Lung (tissue), 12 donors: ENCODE data around the gene SPECC1L. TPM values are rescaled to one million over a fixed set of nuclear protein-coding genes. Genes with fewer than 3 reads are reported as not detected.

Experiments used
- ATAC-seq: fragments of 200-7000 bp; cut with Tn5 transposase; one replicate; pipeline ENCODE4 v1.9.1; 2020; ENCODE audit warnings: moderate number of reproducible peaks; ENCODE audit not compliant: insufficient read depth, low FRiP score
- DNase-seq, 3 donors: peaks; one replicate each; pipeline ENCODE4 v3.0.0-alpha.2; 2013 to 2017
- H3K27ac ChIP-seq, 2 donors: one replicate each; pipeline ENCODE4 v1.5.1; 2013; ENCODE audit warnings: mild to moderate bottlenecking in 2 of 2, moderate library complexity in 2 of 2, control low read depth in 1 of 2, inconsistent platforms in 1 of 2, low read depth in 1 of 2, low read length in 1 of 2
- H3K27me3 ChIP-seq, 3 donors: one replicate each; pipeline ENCODE4 v1.5.1; 2013; ENCODE audit warnings: low read length in 2 of 3; ENCODE audit not compliant: control insufficient read depth in 3 of 3, insufficient read depth in 3 of 3
- H3K36me3 ChIP-seq, 4 donors: one replicate each; pipeline ENCODE4 v1.5.1; 2013; ENCODE audit warnings: low read length in 4 of 4, mild to moderate bottlenecking in 1 of 4, moderate library complexity in 1 of 4; ENCODE audit not compliant: control insufficient read depth in 4 of 4, insufficient read depth in 4 of 4
- H3K4me1 ChIP-seq, 5 donors: one replicate each; pipeline ENCODE4 v1.5.1; 2013; ENCODE audit warnings: low read length in 5 of 5, mild to moderate bottlenecking in 2 of 5, moderate library complexity in 1 of 5; ENCODE audit not compliant: control insufficient read depth in 5 of 5, insufficient read depth in 5 of 5
- H3K4me3 ChIP-seq: one replicate; pipeline ENCODE4 v1.5.1; 2013; ENCODE audit warnings: mild to moderate bottlenecking, control low read depth, moderate library complexity
- H3K9ac ChIP-seq, 2 donors: one replicate each; pipeline ENCODE4 v1.5.1; 2013; ENCODE audit warnings: low read length in 2 of 2, control low read depth in 1 of 2; ENCODE audit not compliant: insufficient read depth in 1 of 2
- H3K9me3 ChIP-seq, 4 donors: one replicate each; pipeline ENCODE4 v1.5.1; 2013; ENCODE audit warnings: low read length in 3 of 4, mild to moderate bottlenecking in 1 of 4, moderate library complexity in 1 of 4; ENCODE audit not compliant: control insufficient read depth in 4 of 4, insufficient read depth in 3 of 4
- WGBS, 2 donors: extraction: QIAGEN DNeasy Blood & Tissue Kit; methylation state at CpG; one replicate each; pipeline ENCODE4 v1.1.7; 2013; 5-methylcytosine and 5-hydroxymethylcytosine counted together
- polyA plus RNA-seq, 2 donors: library from polyadenylated mRNA; stranded (reverse); fragments of 200-250 nt; gene quantifications; one replicate each; pipeline ENCODE4 v1.2.1, GENCODE V29; 2013
- total RNA-seq, 2 donors: library from RNA; depleted of rRNA in 1 of 2; stranded (reverse); fragments of >200 nt in 1 of 2; gene quantifications; one replicate each; pipeline ENCODE4 v1.2.1, GENCODE V29; 2014 to 2021
- TF ChIP-seq, protein P1 (sequence below): IDR thresholded peaks from 2 replicates; pipeline ENCODE4 v1.5.1; 2012; ENCODE audit warnings: mild to moderate bottlenecking; ENCODE audit errors: control extremely low read depth, extremely low read depth
- donor health status: control.
- donor health status: control.
- donor health status: Bipolar disorder and iron deficiency.
- donor health status: healthy.
- donor health status: DM: yes; HTN: yes; CAD: no.

The SPECC1L gene
- total and polyA plus RNA-seq, 4 donors = 10.4 to 83.9 (median 37.8) TPM

DNA sequence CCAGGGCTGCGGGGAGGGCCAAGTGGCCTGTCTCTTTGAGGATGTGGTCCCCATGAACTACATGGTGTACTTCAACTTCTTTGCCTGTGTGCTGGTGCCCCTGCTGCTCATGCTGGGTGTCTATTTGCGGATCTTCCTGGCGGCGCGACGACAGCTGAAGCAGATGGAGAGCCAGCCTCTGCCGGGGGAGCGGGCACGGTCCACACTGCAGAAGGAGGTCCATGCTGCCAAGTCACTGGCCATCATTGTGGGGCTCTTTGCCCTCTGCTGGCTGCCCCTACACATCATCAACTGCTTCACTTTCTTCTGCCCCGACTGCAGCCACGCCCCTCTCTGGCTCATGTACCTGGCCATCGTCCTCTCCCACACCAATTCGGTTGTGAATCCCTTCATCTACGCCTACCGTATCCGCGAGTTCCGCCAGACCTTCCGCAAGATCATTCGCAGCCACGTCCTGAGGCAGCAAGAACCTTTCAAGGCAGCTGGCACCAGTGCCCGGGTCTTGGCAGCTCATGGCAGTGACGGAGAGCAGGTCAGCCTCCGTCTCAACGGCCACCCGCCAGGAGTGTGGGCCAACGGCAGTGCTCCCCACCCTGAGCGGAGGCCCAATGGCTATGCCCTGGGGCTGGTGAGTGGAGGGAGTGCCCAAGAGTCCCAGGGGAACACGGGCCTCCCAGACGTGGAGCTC lies 170.2 kb downstream of the SPECC1L start:
- Histone ChIP-seq H3K27ac (peak overlapping the region in 1 of 2 donors; percentile 24), H3K9ac (no peak overlapping the region)

DNA sequence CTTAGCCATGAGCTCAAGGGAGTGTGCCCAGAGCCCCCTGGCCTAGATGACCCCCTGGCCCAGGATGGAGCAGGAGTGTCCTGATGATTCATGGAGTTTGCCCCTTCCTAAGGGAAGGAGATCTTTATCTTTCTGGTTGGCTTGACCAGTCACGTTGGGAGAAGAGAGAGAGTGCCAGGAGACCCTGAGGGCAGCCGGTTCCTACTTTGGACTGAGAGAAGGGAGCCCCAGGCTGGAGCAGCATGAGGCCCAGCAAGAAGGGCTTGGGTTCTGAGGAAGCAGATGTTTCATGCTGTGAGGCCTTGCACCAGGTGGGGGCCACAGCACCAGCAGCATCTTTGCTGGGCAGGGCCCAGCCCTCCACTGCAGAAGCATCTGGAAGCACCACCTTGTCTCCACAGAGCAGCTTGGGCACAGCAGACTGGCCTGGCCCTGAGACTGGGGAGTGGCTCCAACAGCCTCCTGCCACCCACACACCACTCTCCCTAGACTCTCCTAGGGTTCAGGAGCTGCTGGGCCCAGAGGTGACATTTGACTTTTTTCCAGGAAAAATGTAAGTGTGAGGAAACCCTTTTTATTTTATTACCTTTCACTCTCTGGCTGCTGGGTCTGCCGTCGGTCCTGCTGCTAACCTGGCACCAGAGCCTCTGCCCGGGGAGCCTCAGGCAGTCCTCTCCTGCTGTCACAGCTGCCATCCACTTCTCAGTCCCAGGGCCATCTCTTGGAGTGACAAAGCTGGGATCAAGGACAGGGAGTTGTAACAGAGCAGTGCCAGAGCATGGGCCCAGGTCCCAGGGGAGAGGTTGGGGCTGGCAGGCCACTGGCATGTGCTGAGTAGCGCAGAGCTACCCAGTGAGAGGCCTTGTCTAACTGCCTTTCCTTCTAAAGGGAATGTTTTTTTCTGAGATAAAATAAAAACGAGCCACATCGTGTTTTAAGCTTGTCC lies 171.0 kb downstream of the SPECC1L start:
- Histone ChIP-seq H3K4me1 (peaks cover 0 to 8% (median 0%) of the 10 kb centered on the region in 5 donors), H3K36me3 (peaks cover 0 to 16% (median under 1%) of the 10 kb centered on the region in 4 donors), H3K27ac (peak overlapping the region in 1 of 2 donors; percentile 24), H3K9me3 (no peaks in the 10 kb centered on the region), H3K4me3 (no peak overlapping the region), H3K27me3 (no peaks in the 10 kb centered on the region), H3K9ac (no peak overlapping the region)
- TF ChIP-seq, protein P1, sequence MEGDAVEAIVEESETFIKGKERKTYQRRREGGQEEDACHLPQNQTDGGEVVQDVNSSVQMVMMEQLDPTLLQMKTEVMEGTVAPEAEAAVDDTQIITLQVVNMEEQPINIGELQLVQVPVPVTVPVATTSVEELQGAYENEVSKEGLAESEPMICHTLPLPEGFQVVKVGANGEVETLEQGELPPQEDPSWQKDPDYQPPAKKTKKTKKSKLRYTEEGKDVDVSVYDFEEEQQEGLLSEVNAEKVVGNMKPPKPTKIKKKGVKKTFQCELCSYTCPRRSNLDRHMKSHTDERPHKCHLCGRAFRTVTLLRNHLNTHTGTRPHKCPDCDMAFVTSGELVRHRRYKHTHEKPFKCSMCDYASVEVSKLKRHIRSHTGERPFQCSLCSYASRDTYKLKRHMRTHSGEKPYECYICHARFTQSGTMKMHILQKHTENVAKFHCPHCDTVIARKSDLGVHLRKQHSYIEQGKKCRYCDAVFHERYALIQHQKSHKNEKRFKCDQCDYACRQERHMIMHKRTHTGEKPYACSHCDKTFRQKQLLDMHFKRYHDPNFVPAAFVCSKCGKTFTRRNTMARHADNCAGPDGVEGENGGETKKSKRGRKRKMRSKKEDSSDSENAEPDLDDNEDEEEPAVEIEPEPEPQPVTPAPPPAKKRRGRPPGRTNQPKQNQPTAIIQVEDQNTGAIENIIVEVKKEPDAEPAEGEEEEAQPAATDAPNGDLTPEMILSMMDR = no peak
- DNase-seq = no peak
- ATAC-seq = no peak
- 81 to 86% methylated on average over 8 of the region's 8 CpGs for WGBS, 2 donors

More for the DNA sequence above, 170.2 kb downstream of the SPECC1L start:
- Histone ChIP-seq H3K4me1 (peaks cover 0 to 10% (median 2%) of the 10 kb centered on the region in 5 donors), H3K4me3 (no peak overlapping the region), H3K27me3 (no peaks in the 10 kb centered on the region), H3K9me3 (no peaks in the 10 kb centered on the region), H3K36me3 (peaks cover 0 to 16% (median under 1%) of the 10 kb centered on the region in 4 donors)
- DNase-seq (no peak), ATAC-seq (no peak)
- TF ChIP-seq, protein P1 = no peak
- WGBS, 2 donors = 92 to 93% methylated on average over 30 of the region's 30 CpGs

DNA sequence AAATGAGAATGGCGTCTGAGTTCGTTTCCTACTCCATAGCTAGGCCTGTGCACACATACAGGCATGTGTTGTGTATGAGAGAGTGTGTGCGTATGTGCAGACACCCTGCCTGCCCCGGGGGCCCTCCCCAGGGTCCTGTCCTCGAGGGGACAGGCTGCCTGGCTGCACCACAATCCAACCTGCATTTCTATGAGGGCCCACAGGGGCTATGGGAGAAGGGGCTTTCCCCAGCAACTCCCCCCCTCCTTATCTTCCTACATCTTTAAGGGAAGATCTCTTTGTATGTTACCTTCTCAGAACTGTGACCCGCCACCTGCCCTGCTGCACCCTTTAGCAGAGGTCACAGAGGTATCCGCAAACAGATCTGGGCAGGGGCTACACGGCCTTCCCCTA lies 171.7 kb downstream of the SPECC1L start:
- H3K9me3 ChIP-seq = no peaks in the 10 kb centered on the region
- H3K9ac ChIP-seq = no peak overlapping the region
- TF ChIP-seq, protein P1 = no peak
- H3K27ac ChIP-seq = no peak overlapping the region
- no peak overlapping the region for H3K4me3 ChIP-seq
- 79 to 86% methylated on average over 8 of the region's 8 CpGs for WGBS, 2 donors
- H3K36me3 ChIP-seq = peaks cover 0 to 16% (median under 1%) of the 10 kb centered on the region in 4 donors
- peaks cover 0 to 8% (median 0%) of the 10 kb centered on the region in 5 donors for H3K4me1 ChIP-seq
- ATAC-seq = no peak
- H3K27me3 ChIP-seq = no peaks in the 10 kb centered on the region
- DNase-seq = no peak
